ENCODE measurements around the gene HDGFL1.

The HDGFL1 gene

DNA sequence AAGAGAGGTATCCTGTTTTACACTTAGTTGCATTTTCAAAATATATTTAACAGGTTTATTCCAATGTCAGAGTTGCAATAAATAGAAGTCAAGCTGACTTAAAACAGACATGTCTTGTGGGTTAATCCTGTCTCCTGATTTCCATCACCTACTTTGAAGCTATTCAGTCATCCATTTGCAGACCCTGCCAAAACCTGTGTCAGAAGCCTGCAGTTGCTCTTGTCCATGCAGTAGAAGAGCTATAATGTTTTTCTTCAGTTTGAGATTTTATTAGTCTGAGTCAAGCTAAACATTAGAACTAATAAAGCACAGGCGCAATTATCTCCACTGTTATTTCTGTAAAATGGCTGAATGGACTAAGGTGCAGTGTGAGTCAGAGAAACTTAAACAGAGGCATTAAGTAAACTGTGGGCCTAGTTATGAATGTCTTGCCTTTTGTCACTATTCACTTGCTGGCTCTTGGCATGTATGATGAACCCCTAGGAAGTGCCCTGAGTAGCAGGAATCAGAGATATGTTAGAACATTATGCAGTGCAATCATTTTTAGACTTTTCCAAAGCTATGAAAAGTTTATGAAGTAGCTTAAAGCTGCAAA, 11.0 kb upstream of the HDGFL1 start:
- Histone ChIP-seq H3K9me3 (replicated peaks; ENCODE audit: insufficient read depth, low read length) (no peaks in the 10 kb centered on the region), H3K27me3 (replicated peaks; ENCODE audit: insufficient read depth, low read length) (no peaks in the 10 kb centered on the region), H3F3A (ENCODE audit: insufficient read depth, low read length) (no peaks in the 10 kb centered on the region), H3K9me2 (replicated peaks; ENCODE audit: insufficient read depth, low read length) (no peaks in the 10 kb centered on the region), H4K20me1 (ENCODE audit: insufficient read depth, low read length) (no peaks in the 10 kb centered on the region), H3K27ac (ENCODE audit: low read length) (no peak overlapping the region), H3K36me3 (replicated peaks; ENCODE audit: insufficient read depth, low read length) (no peaks in the 10 kb centered on the region), H3K4me1 (ENCODE audit: low read length) (no peaks in the 10 kb centered on the region), H3K4me3 (ENCODE audit: low read length) (no peak overlapping the region), H3K9ac (ENCODE audit: low read length) (no peak overlapping the region), H3K79me2 (ENCODE audit: low read length) (no peaks in the 10 kb centered on the region), H2AFZ (ENCODE audit: low read length) (no peak overlapping the region), H3K4me2 (ENCODE audit: low read depth, low read length) (no peak overlapping the region)
- DNase-seq = no peak
- TF ChIP-seq EZH2phosphoT487 (IDR thresholded peaks at IDR 0.05; ENCODE audit: low read length) (no peak), EZH2 (optimal IDR thresholded peaks at IDR 0.05; ENCODE audit: low read depth, low read length) (no peak)

DNA sequence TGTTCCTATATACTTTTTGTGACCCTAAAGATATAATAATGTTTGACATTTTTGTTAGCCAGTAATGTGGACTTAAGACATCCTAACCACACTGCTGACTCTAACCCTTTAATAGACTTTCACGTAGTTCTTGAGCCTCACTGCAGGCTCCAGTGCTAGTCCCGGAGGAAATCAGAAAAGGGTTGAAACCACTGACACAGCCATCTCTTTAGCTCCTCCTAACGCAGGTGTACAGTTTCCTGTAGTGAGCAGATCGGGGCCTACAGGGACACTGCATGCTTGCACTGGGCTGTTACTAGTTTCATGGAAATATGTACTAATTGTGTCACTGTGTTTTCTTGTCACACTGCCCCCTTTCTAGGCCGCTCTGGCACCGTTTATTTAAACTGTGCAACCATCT, 512 bp upstream of the HDGFL1 start:
- no peak overlapping the region for H2AFZ ChIP-seq (ENCODE audit: low read length)
- TF ChIP-seq CTCF (IDR thresholded peaks at IDR 0.05; ENCODE audit: low read length) (no peak), EZH2phosphoT487 (IDR thresholded peaks at IDR 0.05; ENCODE audit: low read length) (no peak), EZH2 (optimal IDR thresholded peaks at IDR 0.05; ENCODE audit: low read depth, low read length) (no peak)
- H3K4me3 ChIP-seq (ENCODE audit: low read length) = no peak overlapping the region
- H3K9me2 ChIP-seq (replicated peaks; ENCODE audit: insufficient read depth, low read length) = no peaks in the 10 kb centered on the region
- no peak overlapping the region for H3K4me2 ChIP-seq (ENCODE audit: low read depth, low read length)
- H3K27me3 ChIP-seq (replicated peaks; ENCODE audit: insufficient read depth, low read length) = no peaks in the 10 kb centered on the region
- no peaks in the 10 kb centered on the region for H3F3A ChIP-seq (ENCODE audit: insufficient read depth, low read length)
- no peaks in the 10 kb centered on the region for H3K36me3 ChIP-seq (replicated peaks; ENCODE audit: insufficient read depth, low read length)
- DNase-seq = peak; percentile 62
- peak overlapping the region; percentile 22; the same call in 1 of the 2 replicates for H3K27ac ChIP-seq (ENCODE audit: low read length)
- H3K4me1 ChIP-seq (ENCODE audit: low read length) = no peaks in the 10 kb centered on the region
- H4K20me1 ChIP-seq (ENCODE audit: insufficient read depth, low read length) = no peaks in the 10 kb centered on the region
- H3K9me3 ChIP-seq (replicated peaks; ENCODE audit: insufficient read depth, low read length) = no peaks in the 10 kb centered on the region
- H3K9ac ChIP-seq (ENCODE audit: low read length) = no peak overlapping the region
- no peaks in the 10 kb centered on the region for H3K79me2 ChIP-seq (ENCODE audit: low read length)

DNA sequence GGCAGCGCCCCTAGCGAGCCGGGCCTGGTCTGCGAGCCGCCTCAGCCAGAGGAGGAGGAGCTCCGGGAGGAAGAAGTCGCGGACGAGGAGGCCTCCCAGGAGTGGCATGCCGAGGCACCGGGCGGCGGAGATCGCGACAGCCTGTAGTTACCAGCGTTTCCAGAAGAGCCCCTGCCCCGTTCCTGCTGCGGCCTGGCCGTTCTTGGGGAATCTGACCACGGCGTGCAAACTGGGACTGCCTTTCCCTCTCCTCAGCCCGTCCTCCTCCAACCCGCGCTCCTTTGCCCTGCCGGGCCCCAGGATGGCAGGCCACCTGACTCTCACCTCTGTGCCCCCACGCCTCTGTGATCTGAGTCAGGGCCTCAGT, 802 bp downstream of the HDGFL1 start:
- no peaks in the 10 kb centered on the region for H3K79me2 ChIP-seq (ENCODE audit: low read length)

More for the DNA sequence above, 802 bp downstream of the HDGFL1 start:
- Histone ChIP-seq H3K4me3 (ENCODE audit: low read length) (no peak overlapping the region), H3F3A (ENCODE audit: insufficient read depth, low read length) (no peaks in the 10 kb centered on the region), H3K36me3 (replicated peaks; ENCODE audit: insufficient read depth, low read length) (no peaks in the 10 kb centered on the region), H4K20me1 (ENCODE audit: insufficient read depth, low read length) (no peaks in the 10 kb centered on the region), H3K4me1 (ENCODE audit: low read length) (no peaks in the 10 kb centered on the region), H3K27me3 (replicated peaks; ENCODE audit: insufficient read depth, low read length) (no peaks in the 10 kb centered on the region), H3K27ac (ENCODE audit: low read length) (no peak overlapping the region), H3K9ac (ENCODE audit: low read length) (no peak overlapping the region), H3K9me2 (replicated peaks; ENCODE audit: insufficient read depth, low read length) (no peaks in the 10 kb centered on the region), H2AFZ (ENCODE audit: low read length) (no peak overlapping the region), H3K4me2 (ENCODE audit: low read depth, low read length) (no peak overlapping the region), H3K9me3 (replicated peaks; ENCODE audit: insufficient read depth, low read length) (no peaks in the 10 kb centered on the region)
- no peak for TF ChIP-seq CTCF (IDR thresholded peaks at IDR 0.05; ENCODE audit: low read length)
- TF ChIP-seq EZH2 (optimal IDR thresholded peaks at IDR 0.05; ENCODE audit: low read depth, low read length) = no peak
- no peak for TF ChIP-seq EZH2phosphoT487 (IDR thresholded peaks at IDR 0.05; ENCODE audit: low read length)
- no peak for DNase-seq

Data from MM.1S (cell line).